ENCODE results near the gene LHPP.
"Not testable (repeated sequence)": the region's sequence is repeated elsewhere in the genome, so short reads cannot be mapped to it uniquely, and the experiment has no call there.

LHPP gene

GRCh38 chr10:124609698-124610097 is 148.1 kb downstream of the LHPP start:
- DNase-seq: no peak

DNA sequence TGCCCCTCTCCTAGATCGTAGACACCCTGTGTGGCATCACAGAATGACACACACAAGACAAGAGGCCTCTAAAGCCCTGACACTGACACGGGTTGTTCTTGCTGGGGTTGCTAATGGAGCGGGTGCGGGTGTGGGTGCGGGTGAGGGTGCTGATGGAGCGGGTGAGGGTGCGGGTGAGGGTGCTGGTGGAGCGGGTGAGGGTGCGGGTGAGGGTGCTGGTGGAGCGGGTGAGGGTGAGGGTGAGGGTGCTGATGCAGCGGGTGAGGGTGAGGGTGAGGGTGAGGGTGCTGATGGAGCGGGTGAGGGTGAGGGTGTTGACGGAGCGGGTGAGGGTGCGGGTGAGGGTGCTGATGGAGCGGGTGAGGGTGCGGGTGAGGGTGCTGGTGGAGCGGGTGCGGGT is 148.6 kb downstream of the LHPP start:
- not testable (repeated sequence) for DNase-seq

DNA sequence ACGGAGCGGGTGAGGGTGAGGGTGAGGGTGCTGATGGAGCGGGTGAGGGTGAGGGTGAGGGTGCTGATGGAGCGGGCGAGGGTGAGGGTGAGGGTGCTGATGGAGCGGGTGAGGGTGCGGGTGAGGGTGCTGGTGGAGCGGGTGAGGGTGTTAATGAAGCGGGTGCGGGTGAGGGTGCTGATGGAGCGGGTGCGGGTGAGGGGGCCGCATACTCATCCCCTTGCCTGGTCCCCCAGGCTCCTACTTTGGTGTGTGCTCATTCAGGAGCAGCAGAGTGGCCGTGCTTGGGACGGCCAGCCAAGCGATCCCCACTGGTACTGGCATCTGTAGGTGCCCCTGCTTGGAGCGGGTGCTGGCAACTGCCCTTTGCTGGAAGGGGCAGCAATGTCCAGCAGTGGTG is 149.2 kb downstream of the LHPP start:
- DNase-seq: not testable (repeated sequence)

GRCh38 chr10:124611738-124612137 is 150.1 kb downstream of the LHPP start:
- DNase-seq: peak; percentile 64 to 76 (median 66)

DNA sequence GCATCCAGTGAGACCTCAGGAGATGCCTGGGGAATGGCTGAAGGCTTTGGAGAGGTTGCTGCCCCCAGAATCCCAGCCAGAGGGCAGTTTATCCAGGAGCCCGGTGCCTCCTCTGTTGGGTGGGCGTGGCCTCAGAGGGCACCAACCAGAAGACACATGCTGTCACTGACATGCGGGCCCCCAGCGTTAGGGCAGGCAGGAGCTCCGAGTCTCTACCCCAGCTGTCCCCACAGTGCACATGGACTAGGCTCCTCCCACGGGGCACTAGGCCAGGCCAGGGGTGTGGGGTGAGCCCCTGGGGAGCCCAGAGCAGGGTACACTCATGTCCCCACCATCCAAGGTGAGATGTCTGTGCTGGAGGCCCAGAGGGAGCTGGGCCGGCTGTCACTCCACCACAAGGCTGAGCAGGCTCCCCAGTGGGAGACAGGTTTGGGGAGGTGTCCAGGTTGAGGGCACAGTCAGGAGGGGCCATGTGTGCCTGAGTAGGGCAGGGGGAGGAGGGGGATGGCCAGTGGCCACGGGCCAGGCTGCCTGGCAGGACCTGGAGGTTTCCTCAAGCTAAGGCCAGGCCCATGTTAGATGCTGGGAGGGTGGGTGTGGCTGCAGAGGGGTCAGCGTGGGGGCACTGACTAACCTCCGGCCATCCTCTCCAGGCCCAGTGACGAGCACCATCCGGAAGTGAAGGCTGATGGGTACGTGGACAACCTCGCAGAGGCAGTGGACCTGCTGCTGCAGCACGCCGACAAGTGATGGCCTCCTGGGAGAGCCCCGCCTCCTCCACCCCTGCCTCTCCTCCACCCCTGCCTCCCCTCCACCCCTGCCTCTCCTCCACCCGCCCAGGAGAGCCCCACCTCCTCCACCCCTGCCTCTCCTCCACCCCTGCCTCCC is 151.2 kb downstream of the LHPP start:
- DNase-seq: peak in 2 of 3 donors; percentile 2 to 10

DNA sequence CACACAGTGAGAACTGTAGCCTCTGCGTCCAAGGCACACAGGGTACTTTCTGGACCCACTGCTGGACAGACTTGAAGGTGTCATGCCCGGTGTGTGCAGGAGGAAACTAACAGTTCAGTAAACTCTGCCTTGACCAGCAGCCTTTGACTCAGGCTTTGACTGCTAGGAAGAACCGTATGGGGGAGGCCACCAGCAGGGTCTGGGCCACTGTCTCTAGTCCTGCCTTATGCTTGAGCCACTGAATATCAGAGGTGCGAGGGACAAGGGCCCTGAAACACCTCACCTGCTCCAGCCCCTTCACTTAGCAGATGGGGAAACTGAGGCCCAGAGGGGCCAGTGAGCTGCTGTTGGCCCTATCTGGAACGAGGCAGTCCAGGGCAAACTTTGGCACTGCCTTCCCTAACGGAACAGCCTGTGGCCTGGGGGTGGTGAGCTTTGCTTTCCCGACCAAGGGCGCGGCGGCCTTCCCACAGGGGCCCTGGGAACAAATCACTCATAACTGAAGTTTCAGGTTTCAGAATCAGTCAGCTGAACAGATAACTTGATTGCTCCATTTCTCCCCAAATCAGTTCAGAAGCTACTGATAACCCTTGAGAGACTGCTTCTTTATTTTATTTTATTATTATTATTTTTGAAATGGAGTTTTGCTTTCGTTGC is 152.5 kb downstream of the LHPP start:
- no peak for DNase-seq

GRCh38 chr10:124615259-124615658 is 153.6 kb downstream of the LHPP start:
- no peak for DNase-seq

DNA sequence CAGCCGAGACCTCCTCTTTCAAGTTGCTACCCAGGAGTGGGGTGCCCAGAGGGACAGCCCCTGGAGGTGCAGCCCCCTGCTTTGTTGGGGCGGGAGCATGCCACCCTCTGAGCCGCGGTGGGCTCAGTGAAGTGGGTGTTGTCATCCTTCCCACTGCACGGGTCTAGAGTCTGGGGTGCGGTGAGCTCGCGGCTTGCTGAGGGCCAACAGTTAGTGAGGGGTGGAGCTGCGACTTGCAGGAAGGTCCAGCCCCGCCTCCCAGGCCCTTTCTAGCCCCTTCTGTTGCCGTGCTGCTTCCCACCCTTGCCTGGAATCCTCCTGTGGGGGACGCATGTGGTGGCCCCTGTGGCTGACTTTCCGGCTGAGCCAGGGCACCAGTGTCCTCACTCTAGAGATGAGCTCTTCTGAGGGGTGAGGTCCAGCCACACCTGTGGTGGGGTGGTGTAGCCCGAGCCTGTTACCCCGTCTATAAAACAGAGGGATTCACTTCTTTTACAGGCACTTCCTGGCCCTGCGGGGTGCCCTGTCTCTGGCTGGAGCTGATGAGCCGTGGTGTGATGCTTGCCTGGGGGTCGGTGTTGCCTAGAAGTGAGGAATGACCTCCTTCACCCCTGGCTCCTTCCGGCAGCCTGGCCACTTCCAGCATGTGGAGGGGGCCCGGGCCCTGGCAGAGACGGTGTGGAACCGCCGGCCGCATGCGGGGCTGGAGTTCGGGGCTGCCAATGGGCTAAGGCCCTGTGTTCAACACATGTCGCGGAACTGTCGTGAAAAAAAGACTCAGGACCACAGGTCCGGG is 154.6 kb downstream of the LHPP start:
- no peak for DNase-seq

DNA sequence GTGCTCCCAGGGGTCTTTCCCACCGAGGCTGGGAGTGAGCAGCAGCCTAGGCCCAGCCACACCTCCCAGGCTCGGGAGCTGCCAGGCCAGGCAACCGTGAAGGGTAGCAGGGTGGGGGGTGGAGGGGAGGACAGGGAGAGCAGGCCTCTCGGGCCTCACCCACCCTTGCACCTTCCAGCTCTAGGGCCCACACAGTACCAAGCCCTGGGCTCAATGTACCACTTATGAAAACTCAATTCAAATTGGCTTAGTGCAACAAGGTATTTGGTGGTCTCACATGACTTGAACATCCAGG is 155.2 kb downstream of the LHPP start:
- DNase-seq: no peak

DNA sequence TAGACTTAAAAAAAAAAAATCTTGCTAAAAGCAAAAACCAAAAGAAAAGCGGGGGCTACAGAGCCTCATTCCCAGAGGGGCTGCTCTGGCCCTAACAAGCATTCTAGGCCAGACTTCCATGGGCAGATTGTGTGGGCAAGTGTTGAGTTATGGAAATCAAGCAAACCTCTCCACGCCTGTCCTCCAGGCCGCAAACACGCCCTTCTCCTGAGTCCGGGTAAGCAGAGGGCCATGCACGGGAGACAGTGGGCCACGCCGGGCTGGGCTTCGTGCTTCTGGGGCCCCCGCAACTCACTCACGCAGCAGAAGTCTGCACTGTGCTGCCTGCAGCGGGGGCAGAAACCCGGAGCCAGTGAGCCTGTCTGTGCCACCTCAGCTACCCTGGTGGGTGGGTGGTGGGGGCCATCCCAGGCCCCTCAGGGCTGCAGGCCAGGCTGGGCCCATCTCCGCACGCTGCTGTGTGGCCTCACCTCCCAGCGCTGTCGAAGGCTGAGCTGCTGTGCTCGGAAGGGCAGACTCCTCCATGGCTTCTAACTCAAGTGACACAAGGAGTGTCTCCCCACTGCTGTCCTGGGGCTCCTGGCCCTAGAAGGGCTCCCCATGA is 156.9 kb downstream of the LHPP start:
- no peak for DNase-seq

DNA sequence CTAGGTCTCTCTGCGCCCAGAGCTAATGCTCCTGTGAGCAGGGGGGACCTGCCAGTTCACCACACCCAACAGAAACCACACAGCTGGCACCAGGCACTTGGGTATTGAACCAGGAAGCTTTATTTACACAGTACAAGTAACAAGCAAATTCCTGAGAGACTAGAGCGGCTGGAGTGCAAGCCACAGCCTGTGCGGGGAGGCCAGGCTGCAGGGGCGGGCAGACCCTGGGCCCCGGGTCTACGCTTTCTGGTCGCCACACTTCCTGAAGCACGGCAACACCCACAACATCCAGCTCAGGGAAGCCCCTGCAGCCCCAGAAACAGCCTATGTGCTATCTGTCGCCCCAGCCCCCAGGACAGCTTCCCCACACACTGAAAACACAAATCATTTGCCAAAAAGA is 157.6 kb downstream of the LHPP start:
- DNase-seq: no peak

- peak; percentile 30 to 57 (median 38) for DNase-seq
Measured at GRCh38 chr10:124619802-124620490, 158.3 kb downstream of the LHPP start.

- no peak for DNase-seq
Measured at GRCh38 chr10:124621637-124622036, 160.0 kb downstream of the LHPP start.

- DNase-seq: no peak
Measured at GRCh38 chr10:124622158-124622557, 160.5 kb downstream of the LHPP start.

GRCh38 chr10:124622866-124623536 is 161.4 kb downstream of the LHPP start:
- no peak for DNase-seq

GRCh38 chr10:124624006-124624405 is 162.4 kb downstream of the LHPP start:
- DNase-seq: no peak

GRCh38 chr10:124624466-124624865 is 162.8 kb downstream of the LHPP start:
- no peak for DNase-seq

DNA sequence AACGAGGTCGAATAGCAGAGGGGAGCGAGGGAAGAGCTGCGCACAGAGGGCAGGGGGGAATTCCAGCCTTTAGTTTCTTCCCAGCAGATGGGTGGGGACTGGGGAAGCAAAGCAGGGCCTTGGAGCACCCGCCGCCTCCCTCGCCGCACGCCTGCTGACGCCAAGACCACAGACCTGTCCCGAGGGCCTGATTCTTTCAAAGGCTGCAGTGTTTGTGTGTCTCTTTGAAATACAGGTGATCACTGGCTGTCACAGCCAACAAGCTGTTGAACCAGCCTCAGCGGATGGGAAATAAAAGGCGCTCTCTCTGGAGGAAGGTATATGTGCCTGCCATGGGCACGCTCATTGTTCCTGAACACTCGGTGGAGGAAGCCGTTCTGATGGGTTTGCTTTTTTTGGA is 163.3 kb downstream of the LHPP start:
- DNase-seq: no peak

- DNase-seq: no peak
Measured at GRCh38 chr10:124625831-124626238, 164.2 kb downstream of the LHPP start.

- DNase-seq: no peak
Measured at GRCh38 chr10:124626759-124627380, 165.2 kb downstream of the LHPP start.

GRCh38 chr10:124627866-124628675 is 166.4 kb downstream of the LHPP start:
- peak; percentile 50 to 71 (median 58) for DNase-seq

All from suppressor macrophage treated with lipopolysaccharide for 1 hour (primary cell).